HCT116 (cell line): Measurements from ENCODE around the gene MARCKSL1. TPM values are rescaled to one million over a fixed set of nuclear protein-coding genes. Genes with fewer than 3 reads are reported as not detected.

ENCODE experiments used
- ATAC-seq: fragments of 200-7000 bp; cut with Tn5 transposase; 2 replicates; pipeline ENCODE4 v1.9.1; 2020; ENCODE audit warnings: mild to moderate bottlenecking, moderate library complexity
- BruUV-seq: library from RNA; stranded (reverse); fragments of 400-500 nt; replicated peaks from 2 replicates; lab custom pipeline; 2021; lab: Mats Ljungman, UMichigan
- CTCF ChIA-PET: fragments of 300-600 bp; sonication (Branson Sonifier 250); formaldehyde crosslinking; loops from one replicate; lab custom pipeline; 2021; ENCODE audit warnings: antibody characterized with exemption; lab: Charles Lee
- POLR2A ChIA-PET: fragments of 300-600, 350-600 bp; sonication (Branson Sonifier 250); formaldehyde crosslinking; loops from one replicate; lab custom pipeline; 2021; ENCODE audit warnings: antibody characterized with exemption; lab: Charles Lee
- RAD21 ChIA-PET, 2 experiments: fragments of 300-600 bp; sonication (Branson Sonifier 250); formaldehyde crosslinking; loops; one replicate each; lab custom pipeline; 2023; ENCODE audit warnings: low total read pairs in 2 of 2; ENCODE audit not compliant: uncharacterized antibody in 2 of 2, unreplicated experiment in 2 of 2, low non-redundant PET in 1 of 2; lab: Charles Lee
- DNase-seq: peaks from one replicate; pipeline ENCODE4 v3.0.0-alpha.2; 2010; ENCODE audit warnings: low read depth, low spot score
- H2AFZ ChIP-seq: fragments of 200-600 bp; shearing (Covaris generic), sonication (generic); 2 replicates; pipeline ENCODE4 v1.6.1; 2017; ENCODE audit warnings: low read depth, mixed run types, mixed read lengths, antibody characterized with exemption, low read length; ENCODE audit not compliant: poor library complexity, severe bottlenecking
- H3K27ac ChIP-seq: 2 replicates; pipeline ENCODE4 v1.5.1; 2012; ENCODE audit warnings: low read depth, low read length
- H3K27me3 ChIP-seq: fragments of 200-600 bp; sonication (generic); 2 replicates; pipeline ENCODE4 v1.6.1; 2016; ENCODE audit warnings: mixed run types, low read length, mixed read lengths; ENCODE audit not compliant: insufficient read depth
- H3K36me3 ChIP-seq, 2 experiments: fragments of 200-500 bp in 1 of 2; fragments of 200-600 bp in 1 of 2; sonication (Bioruptor generic) in 1 of 2; sonication (generic) in 1 of 2; 2 replicates each; pipeline versions ENCODE4 v1.5.1 to v1.6.1; 2014 to 2016; ENCODE audit warnings: low read length in 2 of 2, inconsistent platforms in 1 of 2, mixed read lengths in 1 of 2, mixed run types in 1 of 2; ENCODE audit not compliant: insufficient read depth in 2 of 2, control insufficient read depth in 1 of 2
- H3K4me1 ChIP-seq, 2 experiments: fragments of 200-600 bp in 1 of 2; sonication (generic) in 1 of 2; 2 replicates each; pipeline versions ENCODE4 v1.5.1 to v1.6.1; 2012 to 2017; ENCODE audit warnings: low read length in 2 of 2, inconsistent platforms in 1 of 2, mild to moderate bottlenecking in 1 of 2, mixed read lengths in 1 of 2, mixed run types in 1 of 2, moderate library complexity in 1 of 2; ENCODE audit not compliant: insufficient read depth in 2 of 2, control insufficient read depth in 1 of 2
- H3K4me2 ChIP-seq: fragments of 200-600 bp; sonication (generic); 2 replicates; pipeline ENCODE4 v1.6.1; 2017; ENCODE audit warnings: mixed run types, low read length, mixed read lengths
- H3K4me3 ChIP-seq, 2 experiments: fragments of 200-600 bp in 1 of 2; sonication (generic) in 1 of 2; replicated peaks in 1 of 2; 2 replicates each; pipeline ENCODE4 v1.5.1; 2011 to 2016; ENCODE audit warnings: low read length in 2 of 2, control low read depth in 1 of 2, low read depth in 1 of 2, mild to moderate bottlenecking in 1 of 2, mixed read lengths in 1 of 2, mixed run types in 1 of 2
- H3K79me2 ChIP-seq: fragments of 200-600 bp; sonication (generic); 2 replicates; pipeline ENCODE4 v1.6.1; 2017; ENCODE audit warnings: mild to moderate bottlenecking, mixed run types, low read length, moderate library complexity, mixed read lengths; ENCODE audit not compliant: insufficient read depth
- H3K9ac ChIP-seq: fragments of 200-600 bp; sonication (generic); 2 replicates; pipeline ENCODE4 v1.6.1; 2016; ENCODE audit warnings: low read length, mixed read lengths
- H3K9me2 ChIP-seq: fragments of 200-600 bp; sonication (generic), shearing (Covaris generic); 2 replicates; pipeline ENCODE4 v1.6.1; 2017; ENCODE audit warnings: mixed run types, mild to moderate bottlenecking, moderate library complexity; ENCODE audit not compliant: insufficient read depth
- H3K9me3 ChIP-seq, 2 experiments: fragments of 200-500 bp in 1 of 2; fragments of 200-600 bp in 1 of 2; sonication (Bioruptor generic) in 1 of 2; sonication (generic) in 1 of 2; 2 replicates each; pipeline ENCODE4 v1.6.1; 2014 to 2017; ENCODE audit warnings: low read length in 2 of 2, mixed read lengths in 2 of 2, inconsistent platforms in 1 of 2, low read depth in 1 of 2, mild to moderate bottlenecking in 1 of 2, mixed run types in 1 of 2, moderate library complexity in 1 of 2; ENCODE audit not compliant: control insufficient read depth in 1 of 2, insufficient read depth in 1 of 2
- H4K20me1 ChIP-seq: fragments of 200-600 bp; sonication (generic), shearing (Covaris generic); 2 replicates; pipeline ENCODE4 v1.6.1; 2017; ENCODE audit warnings: mixed run types, mild to moderate bottlenecking, moderate library complexity; ENCODE audit not compliant: insufficient read depth
- CEBPB ChIP-seq: IDR thresholded peaks from 2 replicates; pipeline ENCODE4 v1.6.1; 2012; ENCODE audit warnings: low read depth
- FOSL1 ChIP-seq: IDR thresholded peaks from 2 replicates; pipeline ENCODE4 v1.6.1; 2012; ENCODE audit warnings: low read depth
- SP1 ChIP-seq: IDR thresholded peaks from 2 replicates; pipeline ENCODE4 v1.6.1; 2012; ENCODE audit warnings: low read depth
- ZFX ChIP-seq: fragments of 450-650 bp; IDR thresholded peaks from 2 replicates; pipeline ENCODE4 v1.6.1; 2017
- intact Hi-C: fragments of 100-400 bp; cut with micrococcal nuclease; formaldehyde crosslinking; loops from 2 replicates; pipeline ENCODE4 v1.10.0; 2022
- total RNA-seq: library from RNA; stranded (reverse); gene quantifications from one replicate; pipeline ENCODE4 v1.2.1, GENCODE V29; 2021; ENCODE audit not compliant: unreplicated experiment

MARCKSL1 gene
- total RNA-seq, 1 experiment from 2014 or later = 127 TPM

DNA sequence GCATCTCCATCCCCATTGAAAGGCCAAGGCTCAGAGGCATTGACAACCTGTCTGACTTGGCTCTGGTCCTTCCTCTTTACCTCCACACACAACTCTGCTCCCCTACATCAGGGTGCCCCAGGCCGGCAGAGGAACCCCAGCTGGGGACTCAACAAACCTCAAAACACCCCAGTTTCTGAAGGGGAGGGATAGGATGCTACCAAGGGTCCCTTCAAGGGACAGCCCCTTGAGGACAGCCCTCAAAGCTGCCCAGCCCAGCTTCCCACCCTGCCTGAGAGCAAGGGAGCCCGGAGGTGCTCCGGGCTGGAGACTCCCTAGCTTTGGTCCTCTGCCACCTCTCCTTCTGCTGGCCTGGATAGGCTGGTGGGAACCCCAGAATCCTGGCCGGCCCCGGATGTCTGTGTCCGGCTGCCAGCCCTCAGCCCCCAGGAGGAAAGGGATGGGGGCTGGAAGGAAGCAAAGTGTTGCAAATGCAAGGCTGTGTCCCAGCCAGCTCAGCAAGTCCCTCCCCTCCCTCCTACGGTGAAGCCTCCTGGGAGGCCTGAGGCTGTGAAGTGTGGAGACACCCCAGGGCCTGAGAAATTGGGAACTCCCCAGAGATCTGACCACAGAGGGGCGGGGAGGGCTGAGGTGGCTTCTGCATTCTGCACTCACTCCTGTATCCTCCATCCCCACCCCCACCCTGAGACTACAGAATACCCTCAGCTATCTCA is 1.1 kb upstream of the MARCKSL1 start:
- TF ChIP-seq FOSL1 (no peak), ZFX (no peak)
- H3K4me2 ChIP-seq = no peak overlapping the region
- H3K27me3 ChIP-seq = no peaks in the 10 kb centered on the region
- H3K4me3 ChIP-seq = no peak overlapping the region
- H3K4me1 ChIP-seq = peaks cover 18 to 54% of the 10 kb centered on the region in 2 experiments
- no TSS peak for BruUV-seq
- H2AFZ ChIP-seq = no peak overlapping the region
- DNase-seq (no peak), ATAC-seq (no peak)
- intact Hi-C loops = no loop called here
- H3K27ac ChIP-seq = no peak overlapping the region; the same call in 1 of the 2 replicates
- H3K9ac ChIP-seq = no peak overlapping the region
- peaks cover 0 to 14% of the 10 kb centered on the region in 2 experiments; a peak in 1 of 4 replicates for H3K36me3 ChIP-seq
- ChIA-PET CTCF (interaction anchor here (2.0 kb wide), 1 partner anchor 15 kb away, joined by 8 read pairs; no protein-coding TSS in a partner anchor), POLR2A (interaction anchor here (0.9 to 2.1 kb wide), 5 partner anchors 9 to 96 kb away, joined by 3 to 22 read pairs (median 3); no protein-coding TSS in a partner anchor), RAD21 (no interaction called here)
- no peaks in the 10 kb centered on the region for H4K20me1 ChIP-seq
- no peaks in the 10 kb centered on the region for H3K9me3 ChIP-seq
- H3K79me2 ChIP-seq = peaks cover 24% of the 10 kb centered on the region
- no peaks in the 10 kb centered on the region for H3K9me2 ChIP-seq

DNA sequence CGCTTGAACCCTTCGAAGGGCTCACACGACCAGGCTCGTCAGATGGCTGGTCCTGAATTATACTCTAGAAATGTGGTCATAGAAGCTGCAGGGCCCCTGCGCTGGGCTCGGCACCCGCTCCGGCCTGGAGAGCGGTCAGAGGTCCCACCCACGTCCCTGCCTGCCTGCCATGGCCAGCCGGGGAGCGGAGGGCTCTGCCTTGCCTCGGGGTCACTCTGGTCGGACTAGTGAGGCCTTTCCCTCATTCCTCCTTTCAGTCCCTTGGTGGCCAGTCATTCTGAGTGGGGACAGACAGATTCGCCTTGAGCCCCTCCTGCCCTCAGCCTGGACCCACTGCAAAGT is 529 bp upstream of the MARCKSL1 start:
- Histone ChIP-seq H3K27me3 (no peaks in the 10 kb centered on the region), H3K4me3 (0 out of 4 replicates have a peak overlapping the region, but pooled peaks of 1 of the 2 experiments have one; percentile 77), H3K4me2 (peak overlapping the region; percentile 93), H4K20me1 (no peaks in the 10 kb centered on the region), H3K4me1 (peaks cover 22 to 60% of the 10 kb centered on the region in 2 experiments), H3K27ac (no peak overlapping the region), H3K36me3 (peaks cover 0 to 18% of the 10 kb centered on the region in 2 experiments; a peak in 2 of 4 replicates), H3K79me2 (peaks cover 24% of the 10 kb centered on the region), H2AFZ (no peak overlapping the region), H3K9me2 (no peaks in the 10 kb centered on the region), H3K9me3 (no peaks in the 10 kb centered on the region), H3K9ac (no peak overlapping the region)
- intact Hi-C loops = no loop called here
- no TSS peak for BruUV-seq
- TF ChIP-seq CEBPB (no peak), SP1 (no peak)
- POLR2A ChIA-PET = interaction anchor here (0.7 to 2.1 kb wide), 16 partner anchors 9 to 192 kb away, joined by 3 to 22 read pairs (median 4); partner anchors contain the start of genes BSDC1, HDAC1, IQCC and TXLNA
- DNase-seq (no peak), ATAC-seq (no peak)
- RAD21 ChIA-PET = interaction anchor here in 1 of 2 experiments (1.3 kb wide), 1 partner anchor 94 kb away, joined by 4 read pairs; no protein-coding TSS in a partner anchor
- CTCF ChIA-PET = interaction anchor here (0.7 to 2.0 kb wide), 3 partner anchors 15 to 115 kb away, joined by 3 to 8 read pairs (median 3); no protein-coding TSS in a partner anchor
